Mucosa of descending colon (tissue), 3 donors: ENCODE data around the gene MYL12B. TPM values are rescaled to one million over a fixed set of nuclear protein-coding genes. Genes with fewer than 3 reads are reported as not detected.
A peak's percentile ranks its signal among the peaks of the same experiment; 100 is the strongest.

ENCODE experiments used
- ATAC-seq: fragments of 200-7000 bp; cut with Tn5 transposase; one replicate; pipeline ENCODE4 v1.9.1; 2020; ENCODE audit warnings: mild to moderate bottlenecking, moderate library complexity
- DNase-seq, 3 donors: peaks; one replicate each; pipeline ENCODE4 v3.0.0-alpha.2; 2020
- H3K36me3 ChIP-seq: fragments of 200-600 bp; one replicate; pipeline ENCODE4 v1.8.0; 2021; ENCODE audit warnings: low read depth, mild to moderate bottlenecking
- H3K4me1 ChIP-seq: fragments of 200-600 bp; one replicate; pipeline ENCODE4 v1.8.0; 2021; ENCODE audit warnings: low read depth, mild to moderate bottlenecking
- H3K4me3 ChIP-seq: fragments of 200-600 bp; one replicate; pipeline ENCODE4 v1.8.0; 2021; ENCODE audit warnings: mild to moderate bottlenecking
- H3K9me3 ChIP-seq: fragments of 200-600 bp; one replicate; pipeline ENCODE4 v1.8.0; 2021; ENCODE audit warnings: mild to moderate bottlenecking
- CTCF ChIP-seq: fragments of 200-600 bp; IDR thresholded peaks from one replicate; pipeline ENCODE4 v1.8.0; 2022; ENCODE audit warnings: antibody characterized with exemption, mild to moderate bottlenecking
- intact Hi-C, 2 donors: fragments of 100-400 bp; cut with DNase I in 1 of 2; cut with micrococcal nuclease in 1 of 2; formaldehyde crosslinking; loops; one replicate each; pipeline versions ENCODE4 v1.11.0 to v1.11.1; 2022; cut with DNase I, micrococcal nuclease
- total RNA-seq, 3 donors: library from RNA; stranded (reverse); fragmentation: NEBNext Ultra II Directional in 2 of 3; extraction: Animal tissue kit (Norgen Biotek cat#: 25700) in 2 of 3; gene quantifications; one replicate each; pipeline versions ENCODE4 v1.2.1 to v1.2.4, GENCODE V29; 2021 to 2023
- donor health status: DM: no; HTN: no; CAD: no; lungs with moderate emphysema.
- donor health status: DM: no; HTN: no; CAD: no.
- donor health status: DM: no; HTN: yes; CAD: no.

MYL12B gene
- total RNA-seq, 3 donors from 2014 or later, result 317 to 609 (median 569) TPM

DNA sequence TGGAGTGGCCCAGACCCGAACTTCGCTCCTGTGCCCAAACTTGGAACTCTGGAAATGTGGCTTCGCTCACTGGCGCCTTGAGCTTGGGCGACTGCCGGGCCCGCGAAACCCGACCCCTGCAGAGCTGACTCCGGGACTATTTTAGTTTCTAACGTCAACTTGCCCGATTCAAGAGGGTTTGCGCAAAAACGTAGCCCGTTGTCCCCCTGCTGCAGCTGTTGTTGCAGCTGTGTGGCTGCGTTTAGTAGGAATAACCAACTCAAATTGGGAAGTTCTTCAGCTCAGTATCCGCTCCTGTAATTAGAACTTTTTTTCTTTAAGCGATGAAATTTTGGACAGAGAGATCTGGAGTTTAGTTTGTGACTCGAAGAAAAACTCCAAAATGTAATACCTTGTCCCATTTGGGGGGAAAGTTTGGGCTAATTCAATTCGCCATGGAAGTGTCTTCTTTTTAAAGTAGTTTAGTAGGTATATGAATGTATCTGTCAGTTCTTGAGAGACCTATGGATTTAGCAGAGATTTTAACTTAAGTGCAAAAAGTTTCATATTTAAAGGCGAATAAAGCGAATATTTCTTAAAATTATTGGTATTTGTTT, 13.8 kb upstream of the MYL12B start:
- Histone ChIP-seq H3K36me3 (no peaks in the 10 kb centered on the region), H3K9me3 (no peaks in the 10 kb centered on the region), H3K4me3 (peak overlapping the region; percentile 99), H3K4me1 (peaks cover 29% of the 10 kb centered on the region)
- intact Hi-C loops, result loop anchor here (5.0 to 10.0 kb wide), 3 partner anchors 93 to 316 kb away; no protein-coding TSS in a partner anchor
- DNase-seq, result no peak
- TF ChIP-seq CTCF, result no peak
- ATAC-seq, result no peak

GRCh38 chr18:3248658-3249359, 13.1 kb upstream of the MYL12B start:
- Histone ChIP-seq H3K36me3 (no peaks in the 10 kb centered on the region), H3K4me1 (peaks cover 29% of the 10 kb centered on the region), H3K4me3 (peak overlapping the region; percentile 99), H3K9me3 (no peaks in the 10 kb centered on the region)
- DNase-seq, result peak in 1 of 3 donors; percentile 72
- ATAC-seq, result peak; percentile 30
- intact Hi-C loops, result loop anchor here (5.0 to 10.0 kb wide), 3 partner anchors 94 to 317 kb away; no protein-coding TSS in a partner anchor
- no peak for TF ChIP-seq CTCF

DNA sequence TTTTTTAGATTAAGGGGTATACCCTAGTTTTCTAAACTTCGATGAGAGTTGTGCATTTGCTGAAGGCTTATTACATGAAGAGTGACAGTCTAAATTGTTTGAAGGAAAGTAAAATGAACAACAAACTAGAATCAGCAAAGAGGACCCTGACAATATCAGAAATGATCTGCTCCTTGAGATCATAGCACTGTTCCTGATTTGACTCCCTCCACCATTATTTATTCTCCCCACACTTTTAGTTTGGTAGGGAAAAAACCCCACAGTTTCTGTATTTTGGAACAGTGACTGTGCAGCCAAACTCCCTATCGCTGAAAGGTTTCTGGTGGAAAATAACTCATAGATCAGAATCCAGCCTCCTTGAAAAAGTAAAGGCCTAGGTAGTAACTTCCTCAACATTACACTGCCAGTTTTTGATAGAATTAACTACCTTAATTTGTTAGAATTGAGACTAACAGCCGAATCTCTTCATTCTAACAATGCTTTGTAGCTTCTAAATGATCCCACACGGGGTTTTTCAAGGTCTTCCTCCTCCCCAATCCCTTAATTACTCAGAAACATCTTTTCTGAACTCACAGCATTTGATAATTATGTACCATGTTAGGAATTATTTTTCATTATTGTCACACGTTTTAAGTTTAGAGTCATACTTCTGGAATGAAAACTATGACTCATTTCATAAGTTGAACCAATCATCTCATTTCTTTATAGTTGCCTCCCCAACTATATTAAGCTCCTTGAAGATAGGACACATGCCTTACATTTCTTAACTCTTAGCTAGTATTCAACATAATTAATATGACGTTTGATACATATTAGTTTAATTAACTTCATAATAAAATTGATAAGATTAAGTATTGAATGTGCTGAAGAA, 11.5 kb upstream of the MYL12B start:
- H3K4me1 ChIP-seq, result peaks cover 29% of the 10 kb centered on the region
- no peaks in the 10 kb centered on the region for H3K9me3 ChIP-seq
- DNase-seq (no peak), ATAC-seq (no peak)
- no peak for TF ChIP-seq CTCF
- H3K4me3 ChIP-seq, result no peak overlapping the region
- peaks cover 3% of the 10 kb centered on the region for H3K36me3 ChIP-seq
- intact Hi-C loops, result no loop called here

- no peak for TF ChIP-seq CTCF
- peaks cover 29% of the 10 kb centered on the region for H3K4me1 ChIP-seq
- no peak for ATAC-seq
- H3K9me3 ChIP-seq, result no peaks in the 10 kb centered on the region
- DNase-seq, result no peak
- no peak overlapping the region for H3K4me3 ChIP-seq
- H3K36me3 ChIP-seq, result peaks cover 3% of the 10 kb centered on the region
- intact Hi-C loops, result no loop called here
Observed at GRCh38 chr18:3251249-3251962, 10.5 kb upstream of the MYL12B start.

DNA sequence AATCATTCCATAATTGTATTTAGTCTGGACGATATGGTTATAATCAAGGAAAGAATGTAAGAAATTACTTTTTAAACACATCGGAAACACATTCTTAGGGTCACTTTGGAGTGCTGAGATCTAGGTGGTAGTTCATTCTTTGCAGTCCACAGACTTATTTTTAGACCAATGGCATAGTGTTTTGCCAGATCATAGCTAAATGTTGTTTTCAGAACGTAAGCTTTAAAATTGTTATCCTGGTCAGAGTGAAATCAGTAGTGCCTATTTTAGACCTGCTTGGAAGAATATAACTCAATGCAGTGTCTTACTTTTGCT, 10.0 kb upstream of the MYL12B start:
- H3K4me3 ChIP-seq, result no peak overlapping the region
- peaks cover 3% of the 10 kb centered on the region for H3K36me3 ChIP-seq
- TF ChIP-seq CTCF, result no peak
- intact Hi-C loops, result no loop called here
- ATAC-seq (no peak), DNase-seq (no peak)
- no peaks in the 10 kb centered on the region for H3K9me3 ChIP-seq
- H3K4me1 ChIP-seq, result peaks cover 29% of the 10 kb centered on the region
